ENCODE data around the gene CAMLG. TPM values are rescaled to one million over a fixed set of nuclear protein-coding genes. Genes with fewer than 3 reads are reported as not detected.

The CAMLG gene
- total and polyA plus RNA-seq, 9 of the 15 experiments (the other 6 are each of a cell fraction or from before 2014, with no cell fraction given): 11.3 to 22.0 (median 16.3) TPM

- no peak for TF ChIP-seq GTF2B (IDR thresholded peaks at IDR 0.05; ENCODE audit: extremely low read depth, insufficient read length)
- TF ChIP-seq DDX20 (tag; IDR thresholded peaks at IDR 0.05; ENCODE audit: low read depth): no peak
- no peak for TF ChIP-seq COPS2 (conservative IDR thresholded peaks at IDR 0.05)
- TF ChIP-seq, protein P1, sequence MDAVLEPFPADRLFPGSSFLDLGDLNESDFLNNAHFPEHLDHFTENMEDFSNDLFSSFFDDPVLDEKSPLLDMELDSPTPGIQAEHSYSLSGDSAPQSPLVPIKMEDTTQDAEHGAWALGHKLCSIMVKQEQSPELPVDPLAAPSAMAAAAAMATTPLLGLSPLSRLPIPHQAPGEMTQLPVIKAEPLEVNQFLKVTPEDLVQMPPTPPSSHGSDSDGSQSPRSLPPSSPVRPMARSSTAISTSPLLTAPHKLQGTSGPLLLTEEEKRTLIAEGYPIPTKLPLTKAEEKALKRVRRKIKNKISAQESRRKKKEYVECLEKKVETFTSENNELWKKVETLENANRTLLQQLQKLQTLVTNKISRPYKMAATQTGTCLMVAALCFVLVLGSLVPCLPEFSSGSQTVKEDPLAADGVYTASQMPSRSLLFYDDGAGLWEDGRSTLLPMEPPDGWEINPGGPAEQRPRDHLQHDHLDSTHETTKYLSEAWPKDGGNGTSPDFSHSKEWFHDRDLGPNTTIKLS (IDR thresholded peaks at IDR 0.05; ENCODE audit: borderline replicate concordance, low read depth): no peak
- TF ChIP-seq YY1 (IDR thresholded peaks at IDR 0.05; ENCODE audit: borderline replicate concordance in 1 of 3, control insufficient read depth in 1 of 3, extremely low read depth in 1 of 3, insufficient read depth in 3 of 3, insufficient read length in 1 of 3, insufficient replicate concordance in 2 of 3, low read depth in 1 of 3, low read length in 2 of 3): no peak
- no peak for TF ChIP-seq CREB5 (CRISPR knock-in tag; IDR thresholded peaks at IDR 0.05)
These were observed 54.8 kb downstream of the CAMLG start (continued) for GRCh38 chr5:134793111-134793510.

Data from K562 (cell line).